HUES48 (cell line): ENCODE measurements around the gene AFG1L.

ENCODE experiments used
- H3K27ac ChIP-seq: one replicate; pipeline ENCODE4 v1.7.0; 2013; ENCODE audit warnings: low read depth, low read length, inconsistent platforms
- H3K27me3 ChIP-seq: 2 replicates; pipeline ENCODE4 v1.6.1; 2013; ENCODE audit warnings: mild to moderate bottlenecking, low read length; ENCODE audit not compliant: control insufficient read depth, insufficient read depth
- H3K36me3 ChIP-seq: 2 replicates; pipeline ENCODE4 v1.6.1; 2013; ENCODE audit warnings: low read length; ENCODE audit not compliant: control insufficient read depth, insufficient read depth
- H3K4me1 ChIP-seq: 2 replicates; pipeline ENCODE4 v1.6.1; 2013; ENCODE audit warnings: mild to moderate bottlenecking, low read length; ENCODE audit not compliant: control insufficient read depth, insufficient read depth
- H3K4me3 ChIP-seq: 2 replicates; pipeline ENCODE4 v1.5.1; 2013; ENCODE audit warnings: mild to moderate bottlenecking, low read depth, low read length
- H3K9ac ChIP-seq: 2 replicates; pipeline ENCODE4 v1.6.1; 2013; ENCODE audit warnings: mild to moderate bottlenecking, low read depth, low read length, moderate library complexity
- H3K9me3 ChIP-seq: 2 replicates; pipeline ENCODE4 v1.6.1; 2013; ENCODE audit warnings: low read length; ENCODE audit not compliant: control insufficient read depth, insufficient read depth

Gene AFG1L

GRCh38 chr6:108484016-108484415 is 189.2 kb downstream of the AFG1L start:
- no peak overlapping the region for H3K4me3 ChIP-seq
- no peaks in the 10 kb centered on the region for H3K27me3 ChIP-seq
- no peak overlapping the region for H3K9ac ChIP-seq
- no peak overlapping the region for H3K27ac ChIP-seq
- H3K36me3 ChIP-seq, result no peaks in the 10 kb centered on the region
- no peaks in the 10 kb centered on the region for H3K4me1 ChIP-seq
- H3K9me3 ChIP-seq, result no peaks in the 10 kb centered on the region

- Histone ChIP-seq H3K27ac (no peak overlapping the region), H3K4me3 (no peak overlapping the region), H3K4me1 (no peaks in the 10 kb centered on the region), H3K36me3 (no peaks in the 10 kb centered on the region), H3K27me3 (no peaks in the 10 kb centered on the region), H3K9me3 (no peaks in the 10 kb centered on the region), H3K9ac (no peak overlapping the region)
These were observed 194.8 kb downstream of the AFG1L start for GRCh38 chr6:108489699-108490098.

GRCh38 chr6:108492131-108492766 is 197.4 kb downstream of the AFG1L start:
- H3K27me3 ChIP-seq, result no peaks in the 10 kb centered on the region
- no peak overlapping the region for H3K27ac ChIP-seq
- no peaks in the 10 kb centered on the region for H3K36me3 ChIP-seq
- no peaks in the 10 kb centered on the region for H3K9me3 ChIP-seq
- no peak overlapping the region for H3K9ac ChIP-seq
- H3K4me1 ChIP-seq, result no peaks in the 10 kb centered on the region
- H3K4me3 ChIP-seq, result no peak overlapping the region

GRCh38 chr6:108494434-108494833 is 199.6 kb downstream of the AFG1L start:
- Histone ChIP-seq H3K9ac (no peak overlapping the region), H3K4me3 (no peak overlapping the region)

GRCh38 chr6:108497883-108498282 is 203.0 kb downstream of the AFG1L start:
- no peaks in the 10 kb centered on the region for H3K36me3 ChIP-seq
- no peak overlapping the region for H3K4me3 ChIP-seq
- H3K9ac ChIP-seq, result no peak overlapping the region
- H3K9me3 ChIP-seq, result no peaks in the 10 kb centered on the region
- H3K27ac ChIP-seq, result no peak overlapping the region
- H3K4me1 ChIP-seq, result no peaks in the 10 kb centered on the region
- no peaks in the 10 kb centered on the region for H3K27me3 ChIP-seq

More at GRCh38 chr6:108494434-108494833, 199.6 kb downstream of the AFG1L start:
- no peaks in the 10 kb centered on the region for H3K9me3 ChIP-seq
- no peak overlapping the region for H3K27ac ChIP-seq
- H3K27me3 ChIP-seq, result no peaks in the 10 kb centered on the region
- H3K4me1 ChIP-seq, result no peaks in the 10 kb centered on the region
- H3K36me3 ChIP-seq, result no peaks in the 10 kb centered on the region

GRCh38 chr6:108501559-108501958 is 206.7 kb downstream of the AFG1L start:
- Histone ChIP-seq H3K36me3 (no peaks in the 10 kb centered on the region), H3K27ac (no peak overlapping the region), H3K27me3 (no peaks in the 10 kb centered on the region), H3K9me3 (no peaks in the 10 kb centered on the region), H3K9ac (no peak overlapping the region), H3K4me1 (no peaks in the 10 kb centered on the region), H3K4me3 (no peak overlapping the region)

- Histone ChIP-seq H3K9me3 (no peaks in the 10 kb centered on the region), H3K27me3 (no peaks in the 10 kb centered on the region), H3K27ac (no peak overlapping the region), H3K4me1 (no peaks in the 10 kb centered on the region), H3K36me3 (no peaks in the 10 kb centered on the region), H3K9ac (no peak overlapping the region), H3K4me3 (no peak overlapping the region)
These were observed 208.0 kb downstream of the AFG1L start for GRCh38 chr6:108502832-108503231.

GRCh38 chr6:108507316-108507715 is 212.5 kb downstream of the AFG1L start:
- Histone ChIP-seq H3K27me3 (no peaks in the 10 kb centered on the region), H3K4me1 (no peaks in the 10 kb centered on the region), H3K9ac (no peak overlapping the region), H3K36me3 (no peaks in the 10 kb centered on the region), H3K9me3 (peaks cover 3% of the 10 kb centered on the region; the same call in 1 of the 2 replicates), H3K4me3 (no peak overlapping the region), H3K27ac (no peak overlapping the region)

GRCh38 chr6:108510461-108511319 is 215.8 kb downstream of the AFG1L start:
- Histone ChIP-seq H3K36me3 (no peaks in the 10 kb centered on the region), H3K4me1 (no peaks in the 10 kb centered on the region), H3K9ac (no peak overlapping the region), H3K4me3 (no peak overlapping the region), H3K27me3 (no peaks in the 10 kb centered on the region), H3K9me3 (peaks cover 13% of the 10 kb centered on the region), H3K27ac (no peak overlapping the region)

GRCh38 chr6:108518714-108519576 is 224.1 kb downstream of the AFG1L start:
- Histone ChIP-seq H3K4me1 (no peaks in the 10 kb centered on the region), H3K27ac (no peak overlapping the region)

More at GRCh38 chr6:108518714-108519576, 224.1 kb downstream of the AFG1L start:
- no peaks in the 10 kb centered on the region for H3K27me3 ChIP-seq
- no peak overlapping the region for H3K9ac ChIP-seq
- H3K9me3 ChIP-seq, result no peaks in the 10 kb centered on the region
- H3K4me3 ChIP-seq, result no peak overlapping the region
- 0 out of 2 replicates have a peak, but pooled peaks cover 4% of the 10 kb centered on the region for H3K36me3 ChIP-seq
